ENCODE results near the gene NRCAM.

The NRCAM gene

DNA sequence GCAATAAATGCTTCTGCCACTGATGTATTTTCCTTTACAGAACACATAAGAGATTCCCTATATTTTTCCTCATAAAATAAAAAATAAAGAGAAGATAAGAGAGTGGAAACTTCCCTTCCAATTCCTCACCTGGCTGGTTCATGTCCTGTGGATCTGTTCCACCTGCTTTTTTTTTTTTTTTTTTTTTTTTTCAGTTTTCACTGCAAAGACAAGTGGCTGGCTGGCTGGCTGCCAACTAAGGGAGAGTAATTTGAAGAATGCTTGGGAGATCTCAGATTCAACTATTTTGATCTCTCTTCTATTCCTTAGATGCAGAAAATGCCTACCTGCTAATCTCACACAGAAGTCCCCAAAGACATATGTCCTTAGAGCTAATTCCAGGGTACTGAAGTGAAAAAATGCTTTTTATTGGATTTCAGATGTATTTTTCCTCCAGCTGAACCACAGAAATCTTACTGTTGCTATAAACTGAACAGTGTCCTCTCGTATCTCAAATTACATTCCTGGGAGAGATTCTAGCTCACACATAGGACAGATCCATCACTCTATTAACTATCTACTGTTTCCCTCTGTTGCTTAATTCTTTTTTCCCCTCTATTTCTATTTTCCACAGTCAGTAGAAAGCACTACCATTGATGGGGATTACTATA, 120.8 kb downstream of the NRCAM start:
- no peak for DNase-seq

DNA sequence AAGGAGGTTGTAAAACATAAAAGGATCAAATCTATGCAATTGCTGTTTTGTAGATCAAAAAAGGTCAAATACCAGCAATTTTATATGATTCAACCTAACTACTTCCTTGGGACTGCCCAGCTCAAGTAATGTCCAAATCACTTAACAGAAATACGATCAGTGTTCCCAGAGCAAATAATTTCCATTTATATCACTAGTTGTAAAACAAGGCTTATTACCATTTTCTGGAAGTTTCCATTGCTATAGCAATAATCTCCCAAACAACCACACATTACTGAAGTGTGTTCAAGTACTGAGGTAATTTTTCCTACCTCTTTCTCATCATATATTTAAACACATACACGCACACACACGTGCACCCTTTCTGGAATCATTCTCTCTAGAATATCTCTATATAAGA, 123.3 kb downstream of the NRCAM start:
- no peak for DNase-seq

DNA sequence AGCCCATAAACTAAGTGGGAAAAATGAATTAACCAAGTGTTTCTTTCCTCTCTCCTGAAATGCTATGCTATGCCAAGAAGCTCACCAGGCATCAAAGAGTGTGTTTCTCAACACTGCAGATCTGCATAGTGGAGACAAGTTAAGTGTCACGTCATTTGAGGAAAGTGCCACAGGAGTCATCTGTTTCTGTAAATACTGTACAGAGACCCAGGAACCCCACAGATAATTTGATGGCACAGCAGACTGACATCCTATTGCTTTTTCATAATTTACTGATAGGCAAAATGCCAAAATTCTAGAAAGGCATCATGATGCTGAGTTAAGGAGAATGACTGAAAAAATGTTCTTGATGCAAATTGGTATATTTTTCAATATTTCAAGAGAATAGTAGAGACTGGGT, 124.3 kb downstream of the NRCAM start:
- no peak for DNase-seq

DNA sequence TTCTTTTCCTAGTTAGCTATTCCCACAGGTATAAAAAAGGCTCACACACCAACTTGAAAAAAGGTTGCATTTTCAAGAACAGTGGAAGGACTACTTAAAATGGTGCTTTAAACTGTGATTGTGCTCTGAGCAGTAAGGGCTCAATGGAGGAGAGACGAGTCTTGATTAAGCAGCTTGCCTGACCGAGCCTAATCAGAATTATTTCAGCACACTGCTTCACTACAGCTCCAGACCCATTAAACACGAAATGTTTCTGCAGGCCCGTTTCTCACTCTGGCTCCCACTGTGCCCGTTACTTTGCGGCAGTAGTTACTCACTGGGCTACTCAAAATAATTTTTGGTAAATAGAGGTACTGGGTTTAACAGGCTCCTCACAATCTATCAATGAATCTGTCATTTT, 126.0 kb downstream of the NRCAM start:
- no peak for DNase-seq

DNA sequence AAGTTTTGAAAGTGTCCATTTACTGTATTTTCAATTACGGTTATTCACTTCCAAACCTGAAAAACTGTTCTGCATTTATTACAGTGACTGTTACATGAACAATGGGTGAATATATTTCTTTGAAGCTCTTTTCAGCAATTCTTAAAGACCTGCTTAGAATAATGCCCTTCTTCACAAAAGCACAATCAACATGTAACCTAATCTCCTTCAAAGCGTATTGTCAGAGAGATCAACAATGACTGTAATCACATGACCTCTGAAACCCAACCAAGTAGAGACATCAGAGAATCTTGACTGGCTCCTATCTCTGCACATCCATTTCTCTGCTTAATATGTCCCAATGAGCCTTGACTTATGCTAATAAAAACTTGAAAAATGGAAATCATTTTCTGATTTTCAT, 126.7 kb downstream of the NRCAM start:
- peak; percentile 20 for DNase-seq

DNA sequence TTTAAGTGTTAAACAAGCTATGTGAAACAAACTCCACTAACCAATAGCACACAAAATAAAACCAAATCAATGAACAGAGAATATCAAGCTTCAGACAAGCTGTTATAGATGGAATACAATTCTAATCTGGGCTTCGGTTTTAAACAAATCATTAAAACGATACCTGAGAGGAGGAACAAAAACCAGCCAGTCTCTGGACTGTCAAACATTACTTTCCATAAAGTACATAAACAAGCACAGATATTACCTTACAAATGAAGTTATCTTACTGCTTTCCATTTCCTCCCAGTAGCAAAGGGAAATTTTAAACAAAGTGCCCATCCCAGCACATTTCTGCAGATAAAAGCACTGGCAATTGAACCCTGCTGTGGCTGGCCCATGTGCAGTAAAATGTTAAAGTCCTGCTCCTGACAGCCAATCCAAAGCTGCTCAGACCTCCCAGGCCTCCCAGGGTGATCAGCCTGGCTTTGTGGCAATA, 128.0 kb downstream of the NRCAM start:
- no peak for DNase-seq

DNA sequence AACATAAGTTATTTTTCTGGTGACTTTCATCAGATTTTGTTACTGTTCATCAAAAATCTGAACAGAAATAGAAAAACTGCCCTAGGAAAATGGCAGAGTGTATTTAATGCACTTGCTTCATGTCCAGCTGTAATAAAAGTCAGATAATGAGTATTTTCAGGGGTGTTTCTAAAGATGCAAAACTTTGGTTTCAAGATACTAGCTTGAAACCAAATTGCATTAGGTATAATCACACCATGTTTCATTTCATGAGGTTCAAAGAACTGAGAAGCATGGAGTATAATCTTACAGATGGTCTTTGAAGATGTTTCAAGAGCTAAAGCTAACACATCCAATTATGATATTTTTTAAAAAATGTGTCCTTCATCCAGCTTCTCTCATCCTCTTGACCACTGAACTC, 128.9 kb downstream of the NRCAM start:
- DNase-seq = no peak

DNA sequence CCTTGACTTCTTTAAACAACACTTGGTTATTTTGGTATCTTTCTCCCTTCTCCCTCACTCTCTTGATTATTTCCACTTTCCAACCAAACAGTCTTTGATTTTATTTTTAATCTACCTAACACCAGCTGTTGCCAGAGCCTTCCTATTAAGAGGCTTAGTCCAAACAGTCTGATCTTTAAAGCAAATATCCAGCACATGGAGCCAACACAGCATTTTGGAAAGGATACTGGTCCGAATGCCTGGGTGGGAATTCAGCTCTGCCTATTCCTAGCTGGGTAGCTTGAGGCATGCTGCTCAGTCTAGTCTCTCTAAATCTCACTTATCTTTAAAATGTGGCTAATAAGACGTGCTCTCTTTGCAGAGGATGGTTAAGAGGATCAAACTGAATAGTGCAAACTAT, 129.3 kb downstream of the NRCAM start:
- DNase-seq = no peak

DNA sequence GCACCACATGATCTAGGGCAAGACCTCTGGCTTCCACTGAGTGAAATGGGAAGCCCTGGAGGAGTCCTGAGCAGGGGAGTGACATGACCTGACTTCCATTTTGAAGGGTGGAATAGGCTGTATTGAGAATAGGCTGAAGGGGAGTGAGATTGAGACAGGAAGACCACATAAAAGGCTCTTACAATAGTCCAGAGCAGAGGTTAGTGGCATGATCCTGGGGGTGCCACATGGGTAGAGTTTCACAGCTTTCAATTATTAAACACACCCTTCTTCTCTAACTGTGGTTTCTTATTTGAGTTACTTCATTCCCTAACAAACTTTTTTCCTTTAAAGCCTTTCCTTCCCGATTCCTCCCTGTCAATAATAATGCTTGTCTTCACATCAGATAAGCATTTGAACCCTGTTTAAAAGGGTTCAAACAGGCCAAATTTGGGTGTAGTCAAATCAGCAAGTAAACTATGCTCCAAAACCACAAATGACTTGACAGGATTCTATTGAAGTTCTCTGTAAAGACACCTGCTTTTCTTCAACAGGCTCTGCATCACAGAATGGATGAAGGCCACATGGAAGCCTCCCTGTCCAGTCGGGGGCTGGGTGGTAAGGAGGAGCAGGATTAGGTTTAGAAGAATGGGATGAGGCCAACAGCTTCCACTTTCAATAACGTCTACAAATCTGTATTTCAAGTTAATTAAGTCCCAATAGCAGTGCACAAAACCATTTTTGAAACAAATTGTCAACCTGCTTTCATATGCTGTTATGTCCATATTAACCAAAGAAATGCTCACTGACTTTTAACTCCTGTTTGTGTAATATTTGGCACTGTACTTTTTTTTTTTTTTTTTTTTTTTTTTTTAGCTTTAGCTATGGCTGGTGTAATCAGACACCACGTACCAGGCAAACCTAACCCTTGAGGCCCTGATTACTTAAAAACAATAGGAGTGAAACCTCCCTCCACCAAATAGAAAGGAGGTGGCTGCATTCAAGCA, 131.9 kb downstream of the NRCAM start:
- DNase-seq = no peak

DNA sequence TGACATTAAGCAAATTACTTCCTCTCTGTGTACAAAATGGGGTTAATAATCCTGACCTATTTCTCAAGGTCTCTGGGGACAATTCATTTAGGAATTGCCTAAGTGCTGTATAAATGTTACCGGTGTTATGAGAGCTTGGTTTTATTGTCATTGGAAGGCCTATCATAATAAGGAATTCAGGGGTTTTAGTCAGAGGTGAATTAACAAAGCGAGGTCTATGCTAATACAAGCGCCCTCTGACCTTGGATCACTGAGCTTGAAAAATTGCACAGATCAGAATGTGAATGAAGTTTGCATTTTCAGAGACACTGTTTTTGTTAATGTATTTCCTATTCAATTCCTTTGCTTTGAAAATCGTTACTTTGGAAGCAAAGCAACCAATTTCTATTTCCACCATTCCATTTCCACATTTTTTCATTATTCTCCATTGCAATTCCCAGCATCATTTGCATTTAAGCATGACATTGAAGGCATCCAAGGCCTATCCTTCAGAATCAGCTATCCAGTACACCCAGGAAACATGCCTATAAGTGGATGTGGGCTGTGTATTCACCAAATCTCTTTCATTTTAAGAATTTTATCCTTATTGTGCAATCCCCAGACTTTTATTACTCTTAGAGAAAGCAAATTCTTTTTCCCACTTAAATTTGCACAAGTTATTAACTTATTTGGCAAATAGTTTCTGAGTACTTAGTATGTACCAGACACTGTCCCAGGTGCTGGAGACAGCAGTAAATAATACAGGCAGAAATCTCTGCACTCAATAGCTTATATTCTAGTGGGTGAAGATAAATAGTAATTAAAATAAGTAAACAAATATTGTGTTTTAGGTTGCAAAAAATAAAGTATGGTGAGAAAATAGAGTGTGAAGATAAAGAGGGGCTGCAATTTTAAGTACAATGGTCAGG, 133.1 kb downstream of the NRCAM start:
- peak; percentile 16 for DNase-seq

DNA sequence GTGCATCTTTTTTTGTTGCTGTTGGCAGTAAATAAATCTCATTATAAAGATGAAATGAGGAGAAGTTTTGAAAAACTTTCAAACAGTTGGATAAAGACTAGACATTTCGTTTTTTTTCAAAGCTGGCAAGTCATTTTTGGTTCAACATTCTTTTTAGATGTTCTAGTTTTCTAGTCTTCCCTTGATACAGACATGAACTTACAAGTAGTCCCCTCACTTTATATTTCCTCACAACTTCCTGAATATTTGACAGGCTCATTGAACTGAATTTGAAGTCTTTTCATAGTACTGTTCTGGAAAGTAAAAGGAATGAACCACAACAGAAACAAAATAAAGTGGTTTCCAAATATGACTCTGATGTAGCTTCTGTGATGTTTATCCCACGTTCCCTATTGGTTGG, 134.2 kb downstream of the NRCAM start:
- no peak for DNase-seq

DNA sequence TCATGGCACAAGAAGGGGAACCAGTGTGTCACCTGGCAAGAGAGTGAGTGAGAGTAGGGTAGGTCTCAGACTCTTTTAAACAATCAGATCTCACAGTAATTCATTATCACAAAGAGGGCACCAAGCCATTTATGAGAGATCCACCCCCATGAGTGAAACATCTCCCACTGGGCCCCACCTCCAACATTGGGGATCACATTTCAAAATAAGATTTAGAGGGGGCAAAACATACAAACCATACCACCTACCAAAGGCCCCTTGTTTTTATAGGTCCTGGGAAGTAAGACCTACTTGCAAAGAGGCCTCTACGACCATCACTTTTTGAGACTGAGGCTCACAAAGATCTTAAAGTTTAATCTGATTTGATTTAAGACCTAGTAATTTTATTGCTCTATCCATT, 134.9 kb downstream of the NRCAM start:
- no peak for DNase-seq

DNA sequence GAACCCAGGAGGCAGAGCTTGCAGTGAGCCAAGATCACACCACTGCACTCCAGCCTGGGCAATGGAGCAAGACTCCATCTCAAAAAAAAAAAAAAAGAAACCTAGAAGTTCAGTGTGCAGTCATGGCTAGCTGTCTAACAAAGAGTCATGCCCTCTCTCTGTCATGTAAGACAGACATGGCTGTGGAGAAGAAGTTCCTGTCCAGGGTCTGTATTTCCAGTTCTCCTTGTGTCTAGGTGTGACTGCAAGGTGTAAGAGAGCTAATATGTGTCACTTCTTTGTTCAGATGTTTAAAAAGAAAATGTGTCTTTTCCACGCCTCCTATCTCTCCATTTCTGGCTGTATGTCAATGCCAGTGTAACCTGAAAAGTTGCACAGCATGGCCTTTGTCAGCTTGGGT, 139.5 kb downstream of the NRCAM start:
- no peak for DNase-seq

DNA sequence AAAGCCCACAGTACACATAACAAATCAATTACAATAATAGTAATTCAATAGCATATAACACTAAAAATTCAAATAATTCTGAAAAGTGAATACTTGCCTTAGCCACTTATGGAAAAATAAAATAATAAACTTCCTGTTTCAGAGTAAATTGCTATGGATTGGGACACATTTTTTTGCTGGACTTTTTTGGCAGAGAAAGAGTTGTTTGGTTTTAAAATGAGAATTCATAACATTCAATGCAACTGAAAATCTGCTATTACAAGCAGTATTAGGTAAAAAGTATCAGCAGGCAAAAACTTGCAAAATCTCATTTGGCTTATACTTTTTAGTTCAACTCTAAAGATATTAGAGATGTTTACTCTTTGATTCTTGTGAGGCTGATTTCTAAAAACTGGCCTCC, 141.7 kb downstream of the NRCAM start:
- DNase-seq = no peak

DNA sequence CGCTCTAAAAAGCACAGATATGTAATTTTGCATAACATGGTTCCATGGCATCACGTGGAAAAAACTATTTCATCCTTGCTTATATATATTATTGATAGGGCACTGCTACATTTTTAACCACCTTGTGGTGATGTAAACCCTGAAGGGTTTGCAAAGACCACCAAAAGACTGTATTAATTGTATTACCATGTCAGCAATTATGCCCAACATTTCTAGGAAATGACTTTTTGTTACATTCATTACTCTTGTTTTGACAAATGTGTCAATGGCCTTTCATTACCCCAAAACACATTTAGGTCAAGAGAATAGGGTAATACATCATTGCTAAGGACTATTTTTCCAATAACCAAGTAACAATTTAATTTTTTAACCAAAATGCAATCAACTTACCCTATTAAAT, 142.2 kb downstream of the NRCAM start:
- no peak for DNase-seq

DNA sequence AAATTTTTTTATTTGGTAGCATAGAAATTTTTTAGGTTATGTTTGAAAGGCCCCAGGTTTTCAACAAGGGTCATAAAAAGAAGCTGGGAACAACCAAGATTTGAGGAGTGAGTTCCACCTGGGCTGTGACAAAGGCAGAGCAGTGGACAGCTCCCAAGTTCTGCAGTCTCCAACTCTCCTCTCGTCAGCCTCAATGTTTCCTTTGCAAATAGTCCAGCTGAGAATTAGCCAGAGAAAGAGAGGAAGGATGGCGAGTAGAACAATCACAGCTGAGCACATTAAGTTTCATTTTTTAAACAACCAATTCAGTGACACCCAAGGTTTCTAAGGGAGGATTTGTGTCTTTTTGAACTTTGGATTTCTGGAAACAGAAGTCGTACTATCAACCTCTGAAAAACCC, 143.2 kb downstream of the NRCAM start:
- no peak for DNase-seq

DNA sequence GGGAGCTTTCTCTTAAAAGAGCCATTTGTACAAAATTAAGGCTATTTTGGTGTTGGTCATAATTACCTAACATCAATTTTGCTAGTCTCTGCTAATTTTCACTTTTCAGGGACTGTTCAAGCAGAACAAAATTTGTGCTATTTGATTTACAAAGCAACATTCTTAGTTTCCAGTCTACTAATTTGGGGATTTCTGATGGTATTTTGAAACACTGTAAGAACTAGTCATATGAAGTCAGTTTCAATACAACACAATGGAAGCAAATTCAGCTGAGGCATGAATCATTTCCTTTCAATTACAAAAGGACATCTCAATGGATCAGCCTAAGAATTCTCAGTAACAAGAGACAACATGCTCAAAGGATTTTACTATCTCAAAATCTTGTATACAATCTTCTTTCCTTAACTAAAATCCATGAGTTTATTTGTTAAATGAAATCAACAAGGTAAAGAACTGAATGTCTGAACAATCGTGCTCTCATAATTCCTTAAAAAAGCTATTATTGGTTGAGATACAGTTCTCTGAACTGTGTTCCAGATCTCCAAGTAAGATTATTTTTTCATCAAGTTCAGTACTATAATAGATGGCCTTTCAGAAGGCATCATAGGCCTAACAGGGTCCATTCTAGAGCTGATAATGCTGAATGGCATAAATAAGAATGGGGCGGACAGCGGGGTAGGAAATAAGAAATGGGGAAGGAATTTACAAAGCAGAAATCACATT, 144.6 kb downstream of the NRCAM start:
- no peak for DNase-seq

DNA sequence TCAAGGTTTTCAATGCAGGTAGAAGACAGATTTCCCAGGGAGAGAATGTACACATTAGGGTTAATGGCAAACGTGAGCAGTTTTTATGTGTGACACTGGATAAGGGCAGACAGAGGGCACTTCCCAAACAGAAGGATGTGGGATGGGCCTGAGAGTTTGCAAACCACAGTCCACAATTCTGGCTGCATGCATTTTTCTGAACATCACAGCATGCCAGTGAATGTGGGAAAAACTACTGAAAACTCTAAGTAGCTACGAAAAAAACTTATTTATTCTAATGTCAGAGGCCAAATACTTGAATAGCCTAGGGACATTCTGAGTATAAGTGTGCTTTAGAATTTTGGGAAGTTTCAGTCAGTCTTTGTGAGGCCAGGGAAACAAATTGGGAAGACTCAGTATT, 145.9 kb downstream of the NRCAM start:
- DNase-seq = no peak

DNA sequence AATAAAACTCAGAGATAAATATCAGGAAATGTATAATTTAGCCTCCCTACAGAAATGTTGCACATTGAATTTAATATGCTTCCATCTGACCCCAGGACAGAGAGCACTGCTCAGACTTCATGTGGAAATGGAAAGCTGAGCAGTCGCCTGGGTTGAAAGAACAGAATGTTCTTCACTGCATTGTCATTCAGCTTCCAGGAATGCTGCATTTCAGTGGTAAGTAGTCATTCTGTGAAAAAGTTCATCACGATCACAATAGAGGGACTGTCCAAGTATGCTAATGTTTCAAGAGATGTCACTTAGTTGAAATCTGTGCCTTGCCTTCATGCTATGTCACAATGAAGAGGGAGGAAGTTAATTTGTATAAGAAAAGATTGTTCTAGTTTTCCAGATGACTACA, 147.3 kb downstream of the NRCAM start:
- DNase-seq = no peak

DNA sequence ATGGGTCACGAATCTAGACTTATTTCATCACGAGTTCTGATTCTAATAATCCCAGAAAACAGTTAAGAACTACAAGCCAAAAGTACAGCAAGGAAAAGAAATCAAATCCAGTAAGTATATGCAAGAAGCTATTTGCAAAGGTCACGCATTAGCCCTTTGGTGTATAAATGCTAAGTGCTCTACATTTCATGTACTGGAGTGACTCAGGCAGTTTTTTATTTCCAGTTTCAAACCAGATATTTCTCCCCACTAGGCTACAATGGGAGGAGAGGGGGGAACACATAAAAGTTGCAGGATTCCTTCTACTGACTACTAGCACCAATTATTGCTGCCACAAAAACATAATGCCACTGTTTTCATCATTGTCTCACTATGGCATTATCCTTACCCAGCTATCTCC, 148.0 kb downstream of the NRCAM start:
- no peak for DNase-seq

DNA sequence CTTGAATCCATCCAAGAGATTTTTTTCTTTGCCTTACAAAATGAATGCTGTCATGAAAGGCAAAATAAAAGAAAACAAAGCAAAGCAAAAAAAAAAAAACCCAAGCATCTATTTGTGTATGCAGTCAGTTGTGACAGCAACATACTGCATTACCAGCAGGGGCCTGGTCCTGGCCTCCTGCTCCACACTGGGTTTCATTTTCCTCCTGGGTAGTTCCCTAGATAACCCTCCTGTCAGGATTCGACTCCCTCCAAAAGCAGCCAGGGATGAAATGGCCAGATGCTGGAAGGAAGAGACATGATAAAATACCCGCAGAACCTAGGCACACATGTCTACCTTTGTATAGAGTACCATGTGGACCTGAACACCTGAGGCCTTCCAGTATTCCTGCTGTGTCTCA, 148.6 kb downstream of the NRCAM start:
- DNase-seq = no peak

DNA sequence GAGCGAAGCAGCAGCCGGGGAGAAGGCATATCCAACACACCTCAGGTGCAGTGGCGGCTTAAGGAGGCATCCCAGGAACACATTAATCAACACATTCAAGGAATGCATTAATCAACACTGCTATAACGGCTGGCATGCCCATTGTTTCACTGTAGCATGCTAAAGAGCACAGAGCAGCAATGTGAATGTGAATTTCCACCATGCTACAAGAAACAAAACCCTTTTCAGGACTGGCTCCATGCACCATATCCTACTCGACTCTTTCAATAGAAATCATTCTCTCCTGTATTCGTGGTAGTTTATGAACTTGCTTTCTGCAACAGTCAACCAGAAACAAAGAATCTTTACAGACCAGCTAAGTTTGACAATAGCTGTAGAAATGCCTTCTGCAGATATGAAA, 149.0 kb downstream of the NRCAM start:
- no peak for DNase-seq

DNA sequence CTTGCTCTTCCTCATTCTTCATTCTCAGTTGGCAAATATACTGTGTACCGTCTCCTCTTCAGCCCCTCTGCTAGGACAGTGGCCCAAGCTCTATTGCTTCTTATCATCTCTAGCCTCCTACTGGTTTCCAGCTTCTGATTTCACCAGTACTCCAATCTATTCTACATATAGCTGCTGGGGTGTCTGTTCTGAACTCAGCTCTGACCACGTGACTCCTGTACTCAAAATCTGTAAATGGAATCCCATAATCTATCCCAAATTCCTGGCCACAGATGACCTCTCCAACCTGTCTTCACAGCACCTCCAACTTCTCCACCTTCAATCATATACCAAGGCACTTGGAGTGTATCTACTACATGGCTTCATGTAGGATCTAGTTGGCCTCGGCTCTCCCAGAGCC, 152.9 kb downstream of the NRCAM start:
- DNase-seq = no peak
